Bronchial epithelial cell (primary cell): ENCODE measurements around the gene DHFR. TPM values are rescaled to one million over a fixed set of nuclear protein-coding genes. Genes with fewer than 3 reads are reported as not detected.
A peak's percentile ranks its signal among the peaks of the same experiment; 100 is the strongest.

ENCODE experiments used
- DNase-seq: peaks from one replicate; pipeline ENCODE4 v3.0.0-alpha.2; 2010; ENCODE audit warnings: low read depth
- FAIRE-seq: peaks from 2 replicates; lab custom pipeline; 2011; peaks lifted over from hg19 to GRCh38; lab: Jason Lieb, UNC
- H3K27me3 ChIP-seq: 2 replicates; pipeline ENCODE4 v1.5.1; 2011; ENCODE audit warnings: low read length; ENCODE audit not compliant: control insufficient read depth, insufficient read depth
- H3K36me3 ChIP-seq: 2 replicates; pipeline ENCODE4 v1.5.1; 2011; ENCODE audit warnings: low read length; ENCODE audit not compliant: control insufficient read depth, insufficient read depth
- H3K4me3 ChIP-seq: 2 replicates; pipeline ENCODE4 v1.5.1; 2011; ENCODE audit warnings: mild to moderate bottlenecking, low read depth, low read length, control low read depth
- CTCF ChIP-seq: IDR thresholded peaks from 2 replicates; pipeline ENCODE4 v1.5.1; 2011; ENCODE audit warnings: mild to moderate bottlenecking, moderate library complexity, low read length, control low read depth, inconsistent platforms; ENCODE audit not compliant: insufficient read depth, severe bottlenecking
- total RNA-seq: library from RNA; depleted of rRNA; stranded (reverse); fragments of >200 nt; gene quantifications from 2 replicates; pipeline ENCODE4 v1.2.1, GENCODE V29; 2014

Gene DHFR
- total RNA-seq, 1 donor from 2014 or later, result 1.8 TPM

- FAIRE-seq (no peak), DNase-seq (no peak)
- H3K4me3 ChIP-seq, result no peak overlapping the region
- H3K36me3 ChIP-seq, result no peaks in the 10 kb centered on the region
- no peak for TF ChIP-seq CTCF
- no peaks in the 10 kb centered on the region for H3K27me3 ChIP-seq
These were observed 42.3 kb upstream of the DHFR start for GRCh38 chr5:80697100-80697499.

- Histone ChIP-seq H3K27me3 (no peaks in the 10 kb centered on the region), H3K36me3 (no peaks in the 10 kb centered on the region), H3K4me3 (no peak overlapping the region)
- no peak for TF ChIP-seq CTCF
- FAIRE-seq (no peak), DNase-seq (no peak)
These were observed 41.7 kb upstream of the DHFR start for GRCh38 chr5:80696450-80696849.

GRCh38 chr5:80695666-80696065, 40.9 kb upstream of the DHFR start:
- no peaks in the 10 kb centered on the region for H3K36me3 ChIP-seq
- H3K27me3 ChIP-seq, result no peaks in the 10 kb centered on the region
- no peak for DNase-seq
- TF ChIP-seq CTCF, result no peak
- no peak overlapping the region for H3K4me3 ChIP-seq
- FAIRE-seq, result no peak

GRCh38 chr5:80689627-80690026, 34.8 kb upstream of the DHFR start:
- Histone ChIP-seq H3K27me3 (no peaks in the 10 kb centered on the region), H3K4me3 (no peak overlapping the region), H3K36me3 (peaks cover 2% of the 10 kb centered on the region)
- TF ChIP-seq CTCF, result no peak
- FAIRE-seq (no peak), DNase-seq (no peak)

GRCh38 chr5:80688648-80689420, 34.1 kb upstream of the DHFR start:
- Histone ChIP-seq H3K36me3 (peaks cover 2% of the 10 kb centered on the region), H3K4me3 (no peak overlapping the region), H3K27me3 (no peaks in the 10 kb centered on the region)
- no peak for DNase-seq
- no peak for TF ChIP-seq CTCF
- FAIRE-seq, result no peak

- peak; percentile 15 for DNase-seq
- no peak overlapping the region for H3K4me3 ChIP-seq
- no peak for FAIRE-seq
- TF ChIP-seq CTCF, result no peak
- H3K36me3 ChIP-seq, result peaks cover 2% of the 10 kb centered on the region
- no peaks in the 10 kb centered on the region for H3K27me3 ChIP-seq
These were observed 32.0 kb upstream of the DHFR start for GRCh38 chr5:80686757-80687156.
